OCI-LY7 (cell line): ENCODE data around the gene PWP2. TPM values are rescaled to one million over a fixed set of nuclear protein-coding genes. Genes with fewer than 3 reads are reported as not detected.

Source experiments
- total RNA-seq, 2 experiments: library from RNA; depleted of rRNA in 1 of 2; stranded (reverse); fragments of >200 nt in 1 of 2; shearing (Covaris generic) in 1 of 2; gene quantifications; 2 replicates each; pipeline ENCODE4 v1.2.3, GENCODE V29; 2014 to 2022

Gene PWP2
- total RNA-seq, 2 experiments from 2014 or later: 8.2 to 11.5 TPM

Other genes starting within 250 kb of the PWP2 start
- gene AGPAT3, start 242.2 kb upstream of the PWP2 start, total RNA-seq (2014; rRNA removed; shearing (Covaris generic)): 9.2 and 10.3 TPM in 2 replicates
- 27.0 and 33.4 TPM in 2 replicates for gene AGPAT3, start 242.2 kb upstream of the PWP2 start, total RNA-seq (2022)
- gene TRAPPC10, start 95.1 kb upstream of the PWP2 start, total RNA-seq (2014; rRNA removed; shearing (Covaris generic)): 29.9 and 37.4 TPM in 2 replicates
- 54.7 and 62.5 TPM in 2 replicates for gene TRAPPC10, start 95.1 kb upstream of the PWP2 start, total RNA-seq (2022)
- gene GATD3, start 26.3 kb downstream of the PWP2 start, total RNA-seq (2014; rRNA removed; shearing (Covaris generic)): 6.6 TPM in 2 replicates
- 24.1 and 28.1 TPM in 2 replicates for gene GATD3, start 26.3 kb downstream of the PWP2 start, total RNA-seq (2022)
- gene ICOSLG, start 133.5 kb downstream of the PWP2 start, total RNA-seq (2014; rRNA removed; shearing (Covaris generic)): 4.1 and 5.2 TPM in 2 replicates
- 8.3 and 8.6 TPM in 2 replicates for gene ICOSLG, start 133.5 kb downstream of the PWP2 start, total RNA-seq (2022)
- gene DNMT3L, start 154.5 kb downstream of the PWP2 start, total RNA-seq (2014; rRNA removed; shearing (Covaris generic)): not detected in 2 replicates
- gene DNMT3L, start 154.5 kb downstream of the PWP2 start, total RNA-seq (2022): not detected in 2 replicates
- gene AIRE, start 178.5 kb downstream of the PWP2 start, total RNA-seq (2014; rRNA removed; shearing (Covaris generic)): not detected in 2 replicates
- not detected in 2 replicates for gene AIRE, start 178.5 kb downstream of the PWP2 start, total RNA-seq (2022)
- 102 and 111 TPM in 2 replicates for gene PFKL, start 192.7 kb downstream of the PWP2 start, total RNA-seq (2014; rRNA removed; shearing (Covaris generic))
- gene PFKL, start 192.7 kb downstream of the PWP2 start, total RNA-seq (2022): 123 and 128 TPM in 2 replicates
- 11.9 and 20.6 TPM in 2 replicates for gene CFAP410, start 232.0 kb downstream of the PWP2 start, total RNA-seq (2014; rRNA removed; shearing (Covaris generic))
- gene CFAP410, start 232.0 kb downstream of the PWP2 start, total RNA-seq (2022): 15.0 and 15.1 TPM in 2 replicates
- gene TRPM2, start 246.2 kb downstream of the PWP2 start, total RNA-seq (2014; rRNA removed; shearing (Covaris generic)): 1.8 and 2.8 TPM in 2 replicates
- 3.8 and 7.1 TPM in 2 replicates for gene TRPM2, start 246.2 kb downstream of the PWP2 start, total RNA-seq (2022)